Loucy (cell line): ENCODE data around the gene CCDC167.
A peak's percentile ranks its signal among the peaks of the same experiment; 100 is the strongest.

Experiments
- H2AFZ ChIP-seq: fragments of 200-600 bp; sonication (generic); 2 replicates; pipeline ENCODE4 v1.6.0; 2016; ENCODE audit warnings: antibody characterized with exemption, mild to moderate bottlenecking, low read length, moderate library complexity
- H3F3A ChIP-seq: fragments of 200-600 bp; 2 replicates; pipeline ENCODE4 v1.6.0; 2016; ENCODE audit warnings: antibody characterized with exemption, low read depth, mild to moderate bottlenecking
- H3K27me3 ChIP-seq: fragments of 200-600 bp; sonication (generic); 2 replicates; pipeline ENCODE4 v1.6.1; 2014; ENCODE audit warnings: low read length, mild to moderate bottlenecking; ENCODE audit not compliant: insufficient read depth, poor library complexity, severe bottlenecking
- H3K36me3 ChIP-seq: fragments of 200-600 bp; sonication (generic); 2 replicates; pipeline ENCODE4 v1.6.1; 2016; ENCODE audit warnings: low read length; ENCODE audit not compliant: insufficient read depth
- H3K4me1 ChIP-seq: fragments of 200-600 bp; sonication (generic); 2 replicates; pipeline ENCODE4 v1.5.1; 2014; ENCODE audit warnings: low read length, mild to moderate bottlenecking; ENCODE audit not compliant: insufficient read depth, poor library complexity, severe bottlenecking
- H3K4me2 ChIP-seq: fragments of 200-600 bp; sonication (generic); 2 replicates; pipeline ENCODE4 v1.6.0; 2014; ENCODE audit warnings: antibody characterized with exemption, low read length, low read depth, mild to moderate bottlenecking; ENCODE audit not compliant: poor library complexity, severe bottlenecking
- H3K4me3 ChIP-seq: fragments of 200-600 bp; sonication (generic); 2 replicates; pipeline ENCODE4 v1.5.1; 2014; ENCODE audit warnings: low read length, mild to moderate bottlenecking, mixed read lengths; ENCODE audit not compliant: poor library complexity, severe bottlenecking
- H3K79me2 ChIP-seq: fragments of 200-600 bp; sonication (generic); 2 replicates; pipeline ENCODE4 v1.6.1; 2014; ENCODE audit warnings: low read length; ENCODE audit not compliant: insufficient read depth
- H3K9ac ChIP-seq: fragments of 200-600 bp; sonication (generic); 2 replicates; pipeline ENCODE4 v1.6.0; 2014; ENCODE audit warnings: mild to moderate bottlenecking, low read depth, low read length, moderate library complexity; ENCODE audit not compliant: poor library complexity, severe bottlenecking
- H3K9me2 ChIP-seq: fragments of 200-600 bp; sonication (generic); replicated peaks from 2 replicates; pipeline ENCODE4 v1.6.1; 2016; ENCODE audit warnings: low read depth, low read length, mixed read lengths
- H3K9me3 ChIP-seq: fragments of 200-600 bp; sonication (generic); 2 replicates; pipeline ENCODE4 v1.6.1; 2014; ENCODE audit warnings: mild to moderate bottlenecking, antibody characterized with exemption, low read length, low read depth; ENCODE audit not compliant: insufficient read depth
- H4K20me1 ChIP-seq: fragments of 200-600 bp; sonication (generic); 2 replicates; pipeline ENCODE4 v1.6.0; 2014; ENCODE audit warnings: antibody characterized with exemption, low read length, mild to moderate bottlenecking; ENCODE audit not compliant: insufficient read depth, poor library complexity, severe bottlenecking
- EZH2phosphoT487 ChIP-seq: fragments of 200-600 bp; IDR thresholded peaks from 2 replicates; pipeline ENCODE4 v1.6.1; 2018; ENCODE audit warnings: antibody characterized with exemption, mild to moderate bottlenecking, moderate library complexity, borderline replicate concordance
- TF ChIP-seq, protein P1 (sequence below): fragments of 200-600 bp; sonication (generic); conservative IDR thresholded peaks from 2 replicates; pipeline ENCODE4 v1.5.1; 2014; ENCODE audit warnings: mild to moderate bottlenecking, antibody characterized with exemption, low read length

Gene CCDC167

DNA sequence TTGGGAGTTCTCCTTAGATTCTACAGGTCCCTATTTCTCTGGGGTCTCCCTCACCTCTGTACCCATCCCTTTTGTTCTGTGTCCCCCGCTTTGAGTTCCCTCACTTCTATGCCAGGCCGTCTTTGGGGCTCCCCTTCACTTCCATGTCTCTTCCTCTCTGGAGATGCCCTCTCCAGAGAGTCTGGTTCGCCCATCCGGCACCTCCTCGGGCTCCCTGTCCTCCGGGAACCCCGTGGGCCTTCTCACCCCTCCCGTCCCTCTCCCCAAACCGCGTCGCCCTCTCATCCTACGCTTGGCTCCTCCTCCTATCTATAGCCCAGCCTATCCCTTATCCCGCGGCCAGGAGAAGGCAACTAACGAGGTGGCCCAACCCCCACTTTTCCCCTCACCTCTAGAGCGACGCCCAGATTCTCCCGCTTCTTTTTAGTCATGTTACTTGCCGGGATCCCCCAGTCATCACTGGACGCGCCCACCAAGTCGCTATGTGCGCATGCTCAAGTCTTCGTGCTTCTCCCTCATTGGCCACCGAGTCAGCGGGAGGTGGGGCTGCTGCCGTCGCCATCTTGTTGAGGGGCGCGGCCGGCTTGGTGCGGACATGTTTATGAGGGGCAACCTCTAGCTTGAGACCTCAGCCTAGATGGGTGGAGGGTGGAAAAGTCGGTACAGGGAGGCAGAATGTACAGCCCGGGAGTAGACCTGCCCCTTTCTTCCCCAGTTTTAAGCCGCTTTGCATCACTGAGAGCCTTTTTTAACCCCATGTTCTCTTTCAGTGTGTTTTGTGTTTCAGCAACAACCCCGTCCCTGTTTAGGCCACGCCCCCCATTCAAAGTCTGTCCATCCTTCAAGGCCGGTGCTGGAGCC, at the start of gene CCDC167:
Gene CCDC167 (minus strand): TSS at position 461 of the 861 bp plus-strand sequence. CDS start 30 bp downstream, at position 431.
- TF ChIP-seq EZH2phosphoT487 = no peak
- TF ChIP-seq, protein P1, sequence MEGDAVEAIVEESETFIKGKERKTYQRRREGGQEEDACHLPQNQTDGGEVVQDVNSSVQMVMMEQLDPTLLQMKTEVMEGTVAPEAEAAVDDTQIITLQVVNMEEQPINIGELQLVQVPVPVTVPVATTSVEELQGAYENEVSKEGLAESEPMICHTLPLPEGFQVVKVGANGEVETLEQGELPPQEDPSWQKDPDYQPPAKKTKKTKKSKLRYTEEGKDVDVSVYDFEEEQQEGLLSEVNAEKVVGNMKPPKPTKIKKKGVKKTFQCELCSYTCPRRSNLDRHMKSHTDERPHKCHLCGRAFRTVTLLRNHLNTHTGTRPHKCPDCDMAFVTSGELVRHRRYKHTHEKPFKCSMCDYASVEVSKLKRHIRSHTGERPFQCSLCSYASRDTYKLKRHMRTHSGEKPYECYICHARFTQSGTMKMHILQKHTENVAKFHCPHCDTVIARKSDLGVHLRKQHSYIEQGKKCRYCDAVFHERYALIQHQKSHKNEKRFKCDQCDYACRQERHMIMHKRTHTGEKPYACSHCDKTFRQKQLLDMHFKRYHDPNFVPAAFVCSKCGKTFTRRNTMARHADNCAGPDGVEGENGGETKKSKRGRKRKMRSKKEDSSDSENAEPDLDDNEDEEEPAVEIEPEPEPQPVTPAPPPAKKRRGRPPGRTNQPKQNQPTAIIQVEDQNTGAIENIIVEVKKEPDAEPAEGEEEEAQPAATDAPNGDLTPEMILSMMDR = no peak
- Histone ChIP-seq H3K4me1 (peaks cover 62% of the 10 kb centered on the region), H3K9ac (peak within 1 kb of the TSS; percentile 93)

DNA sequence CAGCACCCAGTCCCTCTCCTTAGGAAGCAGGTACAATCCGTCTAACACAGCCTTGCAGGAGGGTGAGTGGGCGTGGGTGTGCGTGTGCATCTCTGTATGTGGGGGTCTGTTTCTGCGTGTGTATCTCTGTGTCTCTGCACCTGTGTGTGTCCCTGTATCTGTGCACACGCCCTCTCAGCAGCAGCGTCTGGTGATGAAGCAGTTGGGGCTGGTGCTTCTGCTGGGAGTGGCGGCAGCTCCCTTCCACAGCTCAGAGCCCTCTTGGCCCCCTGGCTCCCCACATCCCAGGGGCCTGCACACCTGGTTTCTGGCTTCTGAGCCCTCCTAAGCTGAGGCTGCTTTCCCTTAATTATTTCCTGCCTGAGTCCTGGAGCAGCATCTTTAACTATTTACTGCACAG, 49.5 kb upstream of the CCDC167 start:
- H3K4me1 ChIP-seq = no peaks in the 10 kb centered on the region
- H3K9ac ChIP-seq = no peak overlapping the region
- no peaks in the 10 kb centered on the region for H3K9me3 ChIP-seq
- no peaks in the 10 kb centered on the region for H3K27me3 ChIP-seq
- TF ChIP-seq, protein P1 = no peak
- TF ChIP-seq EZH2phosphoT487 = no peak
- H4K20me1 ChIP-seq = no peaks in the 10 kb centered on the region
- no peaks in the 10 kb centered on the region for H3K36me3 ChIP-seq
- no peak overlapping the region for H2AFZ ChIP-seq
- H3K4me3 ChIP-seq = no peak overlapping the region
- no peak overlapping the region for H3K4me2 ChIP-seq
- H3F3A ChIP-seq = no peaks in the 10 kb centered on the region
- H3K9me2 ChIP-seq = no peaks in the 10 kb centered on the region
- H3K79me2 ChIP-seq = no peaks in the 10 kb centered on the region

More for the DNA sequence above, at the start of gene CCDC167:
- peak within 1 kb of the TSS; percentile 82 for H3K4me2 ChIP-seq
- peak within 1 kb of the TSS; percentile 89 for H2AFZ ChIP-seq
- H3K4me3 ChIP-seq = peak within 1 kb of the TSS; percentile 84
- no peaks in the 10 kb centered on the region for H3K9me2 ChIP-seq
- no peaks in the 10 kb centered on the region for H3K27me3 ChIP-seq
- no peaks in the 10 kb centered on the region for H3K9me3 ChIP-seq
- no peaks in the 10 kb centered on the region for H4K20me1 ChIP-seq
- H3F3A ChIP-seq = peaks cover 14% of the 10 kb centered on the region
- H3K79me2 ChIP-seq = peaks cover 32% of the 10 kb centered on the region
- no peaks in the 10 kb centered on the region for H3K36me3 ChIP-seq

DNA sequence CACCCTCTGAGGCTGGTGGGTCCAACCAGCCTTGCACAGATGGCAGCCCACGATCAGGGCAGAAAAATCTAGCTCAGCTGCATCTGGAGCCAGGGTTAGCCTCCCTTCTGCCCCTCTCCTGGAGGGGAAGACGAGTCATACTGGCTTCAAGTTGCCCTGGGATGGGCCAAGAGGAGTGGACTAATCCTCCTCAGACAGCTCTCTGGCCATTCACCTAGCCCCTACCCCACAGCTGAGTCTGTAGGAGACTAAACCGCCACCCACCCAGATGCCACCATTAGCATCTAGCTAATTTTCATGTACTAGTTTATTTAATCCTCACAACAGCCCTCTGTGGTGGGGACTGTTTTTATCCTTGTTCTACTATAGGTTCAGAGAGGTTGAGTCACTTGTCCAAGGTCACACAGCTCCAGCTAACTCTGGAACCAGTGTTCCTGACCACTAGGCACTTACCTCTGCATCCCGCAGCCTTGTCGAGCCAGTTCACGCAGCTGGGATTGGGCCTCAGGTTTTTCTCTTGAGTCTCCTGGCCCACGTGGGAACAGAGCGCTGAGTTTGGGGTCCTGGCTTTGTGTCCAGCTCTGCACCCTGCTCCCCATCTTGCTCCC, 48.5 kb upstream of the CCDC167 start:
- no peaks in the 10 kb centered on the region for H3K27me3 ChIP-seq
- no peaks in the 10 kb centered on the region for H3K4me1 ChIP-seq
- H3K4me3 ChIP-seq = no peak overlapping the region
- no peak overlapping the region for H3K9ac ChIP-seq
- H3K9me3 ChIP-seq = no peaks in the 10 kb centered on the region
- no peaks in the 10 kb centered on the region for H3K36me3 ChIP-seq
- H3K79me2 ChIP-seq = no peaks in the 10 kb centered on the region
- H3K9me2 ChIP-seq = no peaks in the 10 kb centered on the region
- no peak overlapping the region for H2AFZ ChIP-seq
- H4K20me1 ChIP-seq = no peaks in the 10 kb centered on the region
- TF ChIP-seq, protein P1 = no peak
- no peak for TF ChIP-seq EZH2phosphoT487
- no peak overlapping the region for H3K4me2 ChIP-seq
- H3F3A ChIP-seq = no peaks in the 10 kb centered on the region
